Measurements from ENCODE around the gene FAM76B. TPM values are rescaled to one million over a fixed set of nuclear protein-coding genes. Genes with fewer than 3 reads are reported as not detected.

The FAM76B gene
- total RNA-seq, 1 donor from 2014 or later: 53.0 TPM

DNA sequence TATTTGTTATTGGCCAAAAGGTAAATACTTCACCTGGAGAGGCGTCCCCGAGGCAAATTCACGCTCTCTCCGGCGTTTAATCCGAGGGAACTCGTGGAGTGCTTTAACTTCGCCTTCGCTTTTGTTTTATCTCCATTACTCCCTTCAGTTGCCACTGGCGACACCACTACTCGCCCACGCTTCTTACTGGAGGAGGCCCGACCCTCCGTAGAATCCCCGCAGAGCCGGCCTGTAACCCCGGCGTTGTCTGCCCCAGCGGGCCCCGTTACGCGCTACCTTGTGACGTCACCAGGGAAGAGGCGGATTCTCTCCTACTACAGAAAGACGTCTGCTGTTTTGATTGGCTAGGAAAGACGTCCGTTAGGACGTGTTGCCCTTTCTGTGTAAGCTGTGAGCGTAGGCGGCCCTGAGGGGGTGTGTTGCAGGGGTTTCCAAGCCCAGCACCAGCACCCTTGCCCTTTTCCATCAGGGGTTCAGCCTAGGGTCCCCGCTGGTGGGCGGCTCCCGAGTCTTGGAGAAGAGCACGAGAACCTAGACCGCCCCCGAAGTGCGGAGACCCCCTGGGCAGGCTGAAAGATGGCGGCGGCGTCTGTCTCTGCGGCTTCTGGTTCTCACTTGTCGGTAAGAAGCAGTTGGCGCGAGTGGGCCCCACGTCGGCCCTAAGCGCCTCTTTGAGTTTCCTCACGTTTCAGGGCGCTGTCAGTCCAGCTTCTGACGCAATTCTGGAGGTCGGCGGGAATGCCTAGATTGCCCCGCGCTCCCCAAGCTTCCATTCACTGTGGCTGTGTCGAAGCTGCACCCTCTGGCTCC lies 746 bp upstream of the FAM76B start, which contains the start of gene CEP57:
CEP57 (plus strand) TSS at position 376 of the 810 bp plus-strand sequence; CDS start at position 577, 201 bp downstream.
- intact Hi-C loops (cut with micrococcal nuclease): loop anchor here (1.0 to 5.0 kb wide), 8 partner anchors 75 to 1297 kb away; partner anchors contain the start of genes ANKRD49, CCDC82, CWC15 and KDM4D

DNA sequence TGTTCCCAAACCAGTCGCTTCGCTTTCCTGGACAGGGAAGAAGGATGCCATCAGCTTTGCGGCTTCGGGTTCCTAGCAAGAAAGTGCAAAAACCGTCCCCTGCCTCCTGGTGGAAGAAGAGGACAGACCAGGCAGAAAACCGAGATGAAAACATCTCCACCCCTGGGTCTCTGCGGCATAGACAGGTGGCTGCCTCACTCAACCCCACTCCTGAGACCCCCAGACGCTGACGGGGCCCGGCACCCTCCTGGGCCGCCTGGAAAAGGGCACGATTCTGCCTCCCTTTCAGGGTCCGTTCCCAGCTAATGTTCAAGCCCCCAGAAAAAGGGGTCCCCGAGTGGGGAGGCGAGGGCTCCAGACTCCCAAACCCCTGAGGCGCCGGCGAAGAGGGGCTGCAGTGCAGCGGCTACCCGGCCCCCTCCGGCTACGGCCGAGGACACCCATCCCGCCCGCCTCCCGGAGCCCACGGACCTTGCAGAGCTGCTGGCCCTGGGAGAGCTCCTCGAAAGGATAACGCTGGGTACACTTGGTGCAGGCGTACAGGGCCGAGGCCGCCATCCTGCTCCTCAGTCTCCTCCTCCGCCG lies 569 bp downstream of the FAM76B start:
- H3K36me3 Mint-ChIP-seq (ENCODE audit: low read depth): peaks cover 53% of the 10 kb centered on the region
- peak overlapping the region; percentile 100 for H3K4me3 Mint-ChIP-seq
- no peaks in the 10 kb centered on the region for H3K9me3 Mint-ChIP-seq
- no peaks in the 10 kb centered on the region for H3K27me3 Mint-ChIP-seq
- TF ChIP-seq, protein P1, sequence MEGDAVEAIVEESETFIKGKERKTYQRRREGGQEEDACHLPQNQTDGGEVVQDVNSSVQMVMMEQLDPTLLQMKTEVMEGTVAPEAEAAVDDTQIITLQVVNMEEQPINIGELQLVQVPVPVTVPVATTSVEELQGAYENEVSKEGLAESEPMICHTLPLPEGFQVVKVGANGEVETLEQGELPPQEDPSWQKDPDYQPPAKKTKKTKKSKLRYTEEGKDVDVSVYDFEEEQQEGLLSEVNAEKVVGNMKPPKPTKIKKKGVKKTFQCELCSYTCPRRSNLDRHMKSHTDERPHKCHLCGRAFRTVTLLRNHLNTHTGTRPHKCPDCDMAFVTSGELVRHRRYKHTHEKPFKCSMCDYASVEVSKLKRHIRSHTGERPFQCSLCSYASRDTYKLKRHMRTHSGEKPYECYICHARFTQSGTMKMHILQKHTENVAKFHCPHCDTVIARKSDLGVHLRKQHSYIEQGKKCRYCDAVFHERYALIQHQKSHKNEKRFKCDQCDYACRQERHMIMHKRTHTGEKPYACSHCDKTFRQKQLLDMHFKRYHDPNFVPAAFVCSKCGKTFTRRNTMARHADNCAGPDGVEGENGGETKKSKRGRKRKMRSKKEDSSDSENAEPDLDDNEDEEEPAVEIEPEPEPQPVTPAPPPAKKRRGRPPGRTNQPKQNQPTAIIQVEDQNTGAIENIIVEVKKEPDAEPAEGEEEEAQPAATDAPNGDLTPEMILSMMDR (IDR thresholded peaks at IDR 0.05): no peak
- H3K27ac Mint-ChIP-seq: peak overlapping the region; percentile 100
- POLR2A ChIA-PET: interaction anchor here (0.6 to 3.8 kb wide), 32 partner anchors 10 to 1295 kb away, joined by 3 to 41 read pairs (median 6); partner anchors contain the start of genes CCDC82, CWC15, ENDOD1 and JRKL
- peaks cover 42% of the 10 kb centered on the region for H3K4me1 Mint-ChIP-seq
- ATAC-seq (ENCODE audit: low read depth): no peak
- CTCF ChIA-PET: interaction anchor here (0.7 to 1.4 kb wide), 6 partner anchors 24 to 720 kb away, joined by 3 read pairs; partner anchors contain the start of gene ENDOD1
- intact Hi-C loops (cut with micrococcal nuclease): loop anchor here (1.0 to 5.0 kb wide), 6 partner anchors 8 to 721 kb away; partner anchors contain the start of gene ENDOD1
- DNase-seq: no peak

More for the DNA sequence above, 746 bp upstream of the FAM76B start, which contains the start of gene CEP57:
- CTCF ChIA-PET: interaction anchor here (0.8 to 1.9 kb wide), 7 partner anchors 46 to 721 kb away, joined by 3 to 7 read pairs (median 3); partner anchors contain the start of gene ENDOD1
- Mint-ChIP-seq H3K27me3 (no peaks in the 10 kb centered on the region), H3K4me3 (peak within 1 kb of the TSS; percentile 100), H3K36me3 (ENCODE audit: low read depth) (peaks cover 42% of the 10 kb centered on the region), H3K4me1 (peaks cover 47% of the 10 kb centered on the region), H3K9me3 (no peaks in the 10 kb centered on the region), H3K27ac (peak within 1 kb of the TSS; percentile 100)
- POLR2A ChIA-PET: interaction anchor here (0.5 to 3.8 kb wide), 37 partner anchors 11 to 1296 kb away, joined by 3 to 41 read pairs (median 5); partner anchors contain the start of genes CCDC82, CWC15, ENDOD1 and JRKL
- DNase-seq (peak; percentile 84), ATAC-seq (ENCODE audit: low read depth) (peak; percentile 64)
- TF ChIP-seq, protein P1 (IDR thresholded peaks at IDR 0.05): no peak

DNA sequence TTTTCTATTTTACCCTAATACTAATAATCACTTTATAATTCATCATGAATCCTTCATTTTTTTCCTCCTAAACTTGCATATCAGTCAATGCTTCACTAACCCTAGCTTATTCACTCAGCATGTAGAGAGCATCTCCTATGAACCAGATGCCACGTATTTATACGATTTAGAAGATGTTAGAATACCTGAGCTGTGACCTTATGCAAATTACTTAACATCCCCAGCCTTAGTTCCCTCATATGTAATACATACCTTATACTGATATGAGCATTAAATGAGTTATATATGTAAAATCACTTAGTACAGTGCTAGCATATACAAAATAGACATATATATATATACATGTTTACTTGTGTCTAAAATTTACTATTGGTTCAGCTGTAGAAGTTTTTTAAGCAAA lies 9.0 kb downstream of the FAM76B start:
- H3K9me3 Mint-ChIP-seq: no peaks in the 10 kb centered on the region
- ATAC-seq (ENCODE audit: low read depth) (peak; percentile 69), DNase-seq (no peak)
- no peaks in the 10 kb centered on the region for H3K27me3 Mint-ChIP-seq
- ChIA-PET CTCF (interaction anchor here (0.6 kb wide), 1 partner anchor 629 kb away, joined by 3 read pairs; no protein-coding TSS in a partner anchor), POLR2A (interaction anchor here (0.7 to 3.9 kb wide), 4 partner anchors 9 to 615 kb away, joined by 3 to 41 read pairs (median 4); partner anchors contain the start of genes CEP57 and FAM76B)
- peaks cover 40% of the 10 kb centered on the region for H3K4me1 Mint-ChIP-seq
- TF ChIP-seq, protein P1 (IDR thresholded peaks at IDR 0.05): no peak
- peaks cover 81% of the 10 kb centered on the region for H3K36me3 Mint-ChIP-seq (ENCODE audit: low read depth)
- peak overlapping the region; percentile 12 for H3K4me3 Mint-ChIP-seq
- H3K27ac Mint-ChIP-seq: peak overlapping the region; percentile 57
- intact Hi-C loops (cut with micrococcal nuclease): no loop called here

DNA sequence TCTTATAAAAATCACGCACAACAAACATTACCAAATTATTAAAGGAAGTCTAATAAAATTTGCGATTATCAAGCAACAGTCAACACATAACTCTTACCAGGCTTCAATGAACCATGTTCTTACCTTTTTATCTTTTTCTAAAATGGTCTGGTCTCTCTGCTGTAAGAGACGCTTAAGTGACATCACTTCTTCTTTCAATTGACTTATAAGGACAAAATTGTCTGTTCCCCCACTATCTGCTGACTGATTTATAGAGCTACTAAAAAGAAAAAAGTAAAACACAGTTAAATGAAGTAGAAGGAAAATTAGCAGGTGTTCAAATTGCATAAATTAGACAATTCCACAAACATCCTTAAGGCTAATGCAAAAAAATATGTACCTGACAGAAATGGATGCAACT lies 10.9 kb downstream of the FAM76B start:
- ChIA-PET POLR2A (interaction anchor here (3.9 kb wide), 1 partner anchor 11 kb away, joined by 41 read pairs; the partner anchor contains the start of genes CEP57 and FAM76B), CTCF (interaction anchor here (1.6 kb wide), 1 partner anchor 627 kb away, joined by 3 read pairs; no protein-coding TSS in a partner anchor)
- H3K36me3 Mint-ChIP-seq (ENCODE audit: low read depth): peaks cover 83% of the 10 kb centered on the region
- no peak for DNase-seq
- H3K4me3 Mint-ChIP-seq: no peak overlapping the region
- no peaks in the 10 kb centered on the region for H3K27me3 Mint-ChIP-seq
- intact Hi-C loops (cut with micrococcal nuclease): no loop called here
- ATAC-seq (ENCODE audit: low read depth): peak; percentile 64
- H3K4me1 Mint-ChIP-seq: peaks cover 35% of the 10 kb centered on the region
- no peaks in the 10 kb centered on the region for H3K9me3 Mint-ChIP-seq
- TF ChIP-seq, protein P1 (IDR thresholded peaks at IDR 0.05): no peak
- peak overlapping the region; percentile 19 for H3K27ac Mint-ChIP-seq

Measured in activated B cell treated with CpG ODN at 0.5 μM for 24 hours (primary cell).